ENCODE data around the gene ZNF687.

Gene ZNF687

DNA sequence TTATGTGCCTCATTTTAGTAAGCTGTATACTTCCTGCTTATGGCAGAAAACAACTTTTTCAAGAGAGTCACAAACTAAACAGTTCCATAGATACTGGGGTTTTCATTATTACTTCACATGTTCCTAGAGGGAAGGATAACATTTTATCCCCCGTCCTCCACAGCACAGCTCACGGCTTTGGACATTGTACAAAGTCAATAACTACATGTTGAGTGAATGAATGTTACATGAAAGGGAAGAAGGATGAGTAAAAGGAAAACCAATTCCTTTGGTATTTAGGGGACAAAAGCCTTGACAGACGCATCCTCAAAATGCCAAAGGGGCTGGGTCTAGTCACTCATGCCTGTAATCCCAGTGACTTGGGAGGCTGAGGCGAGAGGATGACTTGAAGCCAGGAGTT lies 30.3 kb downstream of the ZNF687 start:
- no peak for DNase-seq (ENCODE audit: low spot score)

GRCh38 chr1:151312826-151313225 lies 30.7 kb downstream of the ZNF687 start:
- DNase-seq (ENCODE audit: low spot score) = no peak

DNA sequence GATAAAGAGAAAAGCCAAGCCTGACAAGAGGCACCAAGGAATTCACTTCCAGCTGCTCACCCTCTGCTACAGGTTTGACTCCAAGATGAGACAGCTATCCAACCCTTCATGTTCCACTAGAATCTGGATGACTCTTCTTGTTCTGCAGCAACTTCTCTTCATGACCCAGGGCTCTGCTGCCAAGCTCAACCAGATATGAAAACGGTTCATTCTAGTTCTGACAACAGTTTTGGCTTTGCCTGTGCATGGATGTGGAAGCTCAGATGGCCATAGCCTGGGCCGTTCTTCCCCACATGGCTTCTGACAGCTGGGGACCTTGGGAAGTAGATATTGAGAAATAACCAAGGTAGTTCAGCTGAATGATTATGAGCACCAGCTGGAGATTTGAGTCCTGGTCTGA lies 31.4 kb downstream of the ZNF687 start:
- DNase-seq (ENCODE audit: low spot score) = peak; percentile 60

DNA sequence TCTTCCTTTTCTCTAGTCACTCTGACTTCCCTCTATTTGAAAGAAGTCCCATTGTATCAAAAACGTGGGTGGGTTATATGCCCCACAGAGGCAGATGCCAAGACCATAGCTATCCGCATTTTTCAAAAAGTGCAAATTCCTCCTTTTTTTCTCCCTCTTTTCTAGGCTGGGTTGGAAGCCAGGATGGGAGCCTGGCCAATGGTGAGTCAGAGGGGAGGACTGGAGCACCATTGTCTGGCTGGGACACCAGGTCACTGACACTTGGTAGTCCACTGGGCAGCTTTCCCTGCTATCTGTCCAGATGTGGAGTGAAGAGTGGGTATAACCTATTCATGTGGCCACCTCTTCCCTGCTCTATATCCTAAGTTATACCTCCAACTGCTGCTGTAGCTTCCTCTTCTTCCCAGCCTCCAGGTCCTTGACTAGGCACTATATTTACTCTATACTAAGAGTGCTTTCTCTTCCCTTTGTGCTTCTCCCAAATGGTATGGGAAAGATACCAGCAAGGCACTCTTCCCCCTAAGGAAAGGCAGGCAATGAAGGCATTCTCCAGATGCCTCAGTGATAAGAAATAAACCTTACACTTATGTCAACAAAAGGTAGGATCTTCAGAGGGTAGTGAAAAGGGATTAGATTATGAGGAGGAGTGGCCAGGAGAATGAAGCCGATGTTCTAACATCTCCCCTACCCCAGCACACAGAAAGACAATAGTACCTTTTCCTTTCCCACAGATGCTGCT lies 32.2 kb downstream of the ZNF687 start:
- peak; percentile 97 for DNase-seq (ENCODE audit: low spot score)

GRCh38 chr1:151315565-151316235 lies 33.6 kb downstream of the ZNF687 start:
- no peak for DNase-seq (ENCODE audit: low spot score)

GRCh38 chr1:151318975-151319374 lies 36.9 kb downstream of the ZNF687 start:
- no peak for DNase-seq (ENCODE audit: low spot score)

DNA sequence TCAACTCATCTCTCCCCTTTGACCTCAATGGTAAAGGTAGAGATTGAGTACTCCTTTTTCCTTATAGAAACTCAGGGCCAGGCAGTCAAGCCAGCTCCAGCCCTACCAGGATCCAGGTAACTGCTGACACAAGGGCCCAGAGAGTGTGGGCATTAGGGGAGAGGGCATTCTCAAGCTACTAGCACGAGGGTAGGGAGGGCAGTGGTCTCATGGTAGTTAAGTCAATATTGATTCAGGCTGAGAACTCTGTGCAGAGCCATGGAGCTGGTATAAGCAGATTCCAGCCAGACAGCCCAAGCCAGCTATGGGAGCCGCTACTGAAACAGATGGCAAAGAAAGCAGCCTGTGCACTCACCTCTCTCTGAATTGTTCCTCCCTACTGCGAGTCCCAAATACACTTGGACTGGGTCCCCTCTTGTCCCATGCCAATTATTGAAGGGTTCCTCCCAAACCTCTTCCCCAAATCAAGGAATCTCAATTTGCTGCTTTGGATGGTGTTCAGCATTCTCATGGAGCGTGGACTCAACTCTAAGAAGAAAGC lies 42.4 kb downstream of the ZNF687 start:
- no peak for DNase-seq (ENCODE audit: low spot score)

DNA sequence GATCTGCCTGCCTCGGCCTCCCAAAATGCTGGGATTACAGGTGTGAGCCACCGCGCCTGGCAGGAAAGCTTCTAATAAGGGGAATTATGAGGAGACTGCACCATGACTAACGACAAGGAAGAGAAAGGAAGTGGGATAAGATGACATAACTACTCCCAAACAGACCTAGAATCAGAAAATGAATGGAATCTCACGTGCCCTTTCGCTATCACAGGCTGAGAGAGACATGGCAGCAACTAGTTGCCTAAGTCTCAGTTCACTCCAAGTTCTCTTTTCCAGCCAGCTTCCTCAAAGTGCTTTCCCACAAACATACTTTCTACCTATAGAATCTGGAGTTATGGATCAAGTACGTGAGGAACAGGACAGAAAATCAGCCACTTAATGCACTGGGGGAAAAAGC lies 43.1 kb downstream of the ZNF687 start:
- no peak for DNase-seq (ENCODE audit: low spot score)

GRCh38 chr1:151325646-151326429 lies 43.7 kb downstream of the ZNF687 start:
- DNase-seq (ENCODE audit: low spot score) = no peak

- DNase-seq (ENCODE audit: low spot score) = peak; percentile 50
These were observed 44.6 kb downstream of the ZNF687 start for GRCh38 chr1:151326619-151327222.

DNA sequence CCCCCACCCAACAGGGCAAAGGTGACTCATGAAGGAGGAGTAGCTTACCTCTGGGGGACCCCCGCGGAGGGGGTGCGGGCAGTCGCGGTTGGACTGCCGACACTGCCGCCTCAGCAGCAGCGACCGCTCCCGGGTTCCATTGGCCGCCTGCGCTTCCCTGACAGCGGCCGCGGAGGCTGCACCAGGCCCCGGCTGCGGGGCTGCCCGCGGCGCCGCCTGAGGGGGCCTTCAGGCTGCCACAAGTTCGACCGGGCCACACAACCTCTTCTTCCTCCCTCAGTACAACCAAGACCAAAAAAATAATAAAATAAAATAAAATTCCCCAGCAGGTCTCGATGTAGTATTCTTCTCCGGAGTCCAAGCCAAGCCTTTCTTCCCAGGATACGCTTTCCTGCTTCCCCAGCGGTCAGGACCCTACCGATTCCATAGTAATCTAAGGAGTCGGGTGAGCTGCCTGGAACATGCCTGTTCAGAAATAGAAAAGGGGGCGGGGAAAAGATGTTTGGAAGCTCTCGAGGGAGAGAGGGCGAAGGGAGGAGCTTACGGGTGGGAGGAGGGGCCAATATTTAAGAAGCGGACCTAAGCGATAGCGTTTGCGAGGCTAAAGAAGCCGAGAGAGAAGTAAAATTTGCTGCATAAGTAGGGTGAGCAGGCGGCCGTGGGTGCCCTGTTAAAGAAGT lies 45.3 kb downstream of the ZNF687 start, which contains the start of gene PI4KB:
Gene PI4KB, minus strand, starts transcription at position 194 of the 680 bp plus-strand sequence. CDS start 10,935 bp downstream, outside the sequence.
- peak; percentile 98 for DNase-seq (ENCODE audit: low spot score)

GRCh38 chr1:151327903-151328674 lies 46.0 kb downstream of the ZNF687 start:
- no peak for DNase-seq (ENCODE audit: low spot score)

GRCh38 chr1:151334822-151335221 lies 52.7 kb downstream of the ZNF687 start:
- no peak for DNase-seq (ENCODE audit: low spot score)

GRCh38 chr1:151336556-151336955 lies 54.5 kb downstream of the ZNF687 start:
- no peak for DNase-seq (ENCODE audit: low spot score)

DNA sequence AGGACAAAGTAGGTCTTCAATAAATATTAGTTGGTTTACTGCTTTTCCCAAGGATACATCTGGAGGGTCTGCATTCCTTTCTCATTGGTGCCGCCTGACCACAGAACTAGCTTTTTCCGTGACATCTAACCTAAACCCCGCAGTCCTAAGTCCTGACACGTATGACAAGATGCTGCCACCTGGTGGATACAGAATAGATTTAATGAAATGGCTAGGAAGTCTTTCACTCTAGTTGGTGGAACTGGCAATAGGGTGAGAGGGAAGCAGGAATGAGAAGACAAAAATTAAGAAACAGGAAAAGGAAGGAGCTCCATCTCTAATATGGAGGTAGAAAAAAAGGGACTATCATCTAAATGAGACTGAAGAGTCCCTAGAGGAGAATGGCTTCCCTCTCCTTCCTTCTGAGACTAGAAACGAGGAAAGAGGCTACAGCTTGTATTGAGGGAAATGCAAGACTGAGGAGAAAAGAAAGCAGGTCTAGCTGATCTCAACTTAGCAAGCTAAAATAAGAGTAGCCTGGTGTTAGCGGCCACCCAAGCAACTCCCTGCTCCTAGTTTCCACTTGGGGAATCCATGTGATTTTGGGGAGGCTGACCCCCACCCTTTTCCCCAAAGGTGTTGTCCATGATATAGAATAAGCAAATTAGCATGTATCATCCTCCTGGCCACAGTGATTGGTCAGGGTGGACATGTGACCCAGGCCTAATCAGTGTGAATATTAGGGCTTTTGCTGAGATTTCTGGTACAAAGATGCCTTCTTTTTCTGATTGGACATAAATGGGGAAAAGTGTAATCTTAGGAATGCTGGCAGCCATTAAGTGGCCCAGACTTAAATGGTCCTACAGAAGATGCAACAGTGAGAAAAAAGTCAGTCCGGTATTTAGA lies 59.0 kb downstream of the ZNF687 start:
- DNase-seq (ENCODE audit: low spot score) = peak; percentile 86

Data from globus pallidus (tissue), 1 donor.